Left ventricle myocardium inferior (tissue), 1 donor: ENCODE measurements around the gene PCMTD2. TPM values are rescaled to one million over a fixed set of nuclear protein-coding genes. Genes with fewer than 3 reads are reported as not detected.

Experiments used
- DNase-seq: peaks from one replicate; pipeline ENCODE4 v3.0.0-alpha.2; 2020
- H3K27ac ChIP-seq: fragments of 200-600 bp; replicated peaks from 2 replicates; pipeline ENCODE4 v1.8.0; 2021
- H3K27me3 ChIP-seq: fragments of 200-600 bp; 2 replicates; pipeline ENCODE4 v1.8.0; 2021; ENCODE audit warnings: low read depth
- H3K36me3 ChIP-seq: fragments of 200-600 bp; 2 replicates; pipeline ENCODE4 v1.8.0; 2021
- H3K4me1 ChIP-seq: fragments of 200-600 bp; 2 replicates; pipeline ENCODE4 v1.8.0; 2021
- H3K4me3 ChIP-seq: fragments of 200-600 bp; 2 replicates; pipeline ENCODE4 v1.8.0; 2021; ENCODE audit warnings: mild to moderate bottlenecking, moderate library complexity
- H3K9me3 ChIP-seq: fragments of 200-600 bp; replicated peaks from 2 replicates; pipeline ENCODE4 v1.8.0; 2021
- CTCF ChIP-seq: fragments of 200-600 bp; IDR thresholded peaks from 2 replicates; pipeline ENCODE4 v1.8.0; 2021; ENCODE audit warnings: antibody characterized with exemption, mild to moderate bottlenecking, borderline replicate concordance
- intact Hi-C: fragments of 100-400 bp; cut with micrococcal nuclease; formaldehyde crosslinking; loops from one replicate; pipeline ENCODE4 v1.11.0; 2022
- total RNA-seq: library from RNA; stranded (reverse); fragmentation: NEBNext Ultra II Directional; extraction: Animal tissue kit (Norgen Biotek cat#: 25700); gene quantifications from one replicate; pipeline ENCODE4 v1.2.1, GENCODE V29; 2021
- donor health status: DM: no; HTN: yes; CAD: no; lungs with severe emphysema.

The PCMTD2 gene
- total RNA-seq, 1 donor from 2014 or later: 62.9 TPM

GRCh38 chr20:64265201-64265600 is 9.7 kb downstream of the PCMTD2 start:
- Histone ChIP-seq H3K9me3 (no peaks in the 10 kb centered on the region), H3K36me3 (peaks cover 19% of the 10 kb centered on the region), H3K27me3 (no peaks in the 10 kb centered on the region), H3K27ac (peak overlapping the region; percentile 72), H3K4me3 (peak overlapping the region; percentile 53), H3K4me1 (peaks cover 99% of the 10 kb centered on the region)
- no peak for DNase-seq
- intact Hi-C loops: no loop called here
- no peak for TF ChIP-seq CTCF

- no peaks in the 10 kb centered on the region for H3K27me3 ChIP-seq
- H3K9me3 ChIP-seq: no peaks in the 10 kb centered on the region
- intact Hi-C loops: no loop called here
- DNase-seq: no peak
- TF ChIP-seq CTCF: no peak
- H3K27ac ChIP-seq: peak overlapping the region; percentile 72
- peaks cover 84% of the 10 kb centered on the region for H3K4me1 ChIP-seq
- H3K4me3 ChIP-seq: peak overlapping the region; percentile 1
- peaks cover 23% of the 10 kb centered on the region for H3K36me3 ChIP-seq
These were observed 11.4 kb downstream of the PCMTD2 start for GRCh38 chr20:64266988-64267387.

GRCh38 chr20:64268174-64268573 is 12.6 kb downstream of the PCMTD2 start:
- Histone ChIP-seq H3K4me1 (peaks cover 72% of the 10 kb centered on the region), H3K27ac (peak overlapping the region; percentile 72), H3K36me3 (peaks cover 34% of the 10 kb centered on the region), H3K27me3 (no peaks in the 10 kb centered on the region), H3K9me3 (no peaks in the 10 kb centered on the region), H3K4me3 (no peak overlapping the region)
- peak; percentile 40 for DNase-seq
- no peak for TF ChIP-seq CTCF
- intact Hi-C loops: no loop called here

GRCh38 chr20:64269604-64270411 is 14.3 kb downstream of the PCMTD2 start:
- Histone ChIP-seq H3K27me3 (no peaks in the 10 kb centered on the region), H3K9me3 (no peaks in the 10 kb centered on the region), H3K27ac (peak overlapping the region; percentile 72), H3K4me3 (no peak overlapping the region), H3K36me3 (peaks cover 45% of the 10 kb centered on the region), H3K4me1 (peaks cover 61% of the 10 kb centered on the region)
- intact Hi-C loops: no loop called here
- TF ChIP-seq CTCF: no peak
- no peak for DNase-seq

- DNase-seq: no peak
- H3K4me1 ChIP-seq: peaks cover 50% of the 10 kb centered on the region
- intact Hi-C loops: no loop called here
- no peaks in the 10 kb centered on the region for H3K9me3 ChIP-seq
- no peak for TF ChIP-seq CTCF
- H3K27ac ChIP-seq: no peak overlapping the region
- peaks cover 44% of the 10 kb centered on the region for H3K36me3 ChIP-seq
- H3K27me3 ChIP-seq: no peaks in the 10 kb centered on the region
- no peak overlapping the region for H3K4me3 ChIP-seq
These were observed 16.1 kb downstream of the PCMTD2 start for GRCh38 chr20:64271636-64272035.
